Muscle of leg (tissue), 11 donors: Measurements from ENCODE around the gene JAG1. TPM values are rescaled to one million over a fixed set of nuclear protein-coding genes. Genes with fewer than 3 reads are reported as not detected.

ENCODE experiments used
- DNase-seq: peaks from one replicate; pipeline ENCODE4 v3.0.0; 2013
- H3K27ac ChIP-seq: one replicate; pipeline ENCODE4 v1.5.1; 2013; ENCODE audit warnings: mild to moderate bottlenecking, low read length, control low read depth
- H3K27me3 ChIP-seq: one replicate; pipeline ENCODE4 v1.6.1; 2013; ENCODE audit warnings: low read length; ENCODE audit not compliant: control insufficient read depth, insufficient read depth
- H3K36me3 ChIP-seq: one replicate; pipeline ENCODE4 v1.6.1; 2013; ENCODE audit warnings: low read length; ENCODE audit not compliant: control insufficient read depth, insufficient read depth
- H3K4me1 ChIP-seq: one replicate; pipeline ENCODE4 v1.6.1; 2013; ENCODE audit warnings: low read length; ENCODE audit not compliant: control insufficient read depth, insufficient read depth
- H3K4me3 ChIP-seq: one replicate; pipeline ENCODE4 v1.5.1; 2013; ENCODE audit warnings: low read length, control low read depth
- H3K9me3 ChIP-seq: replicated peaks from 2 replicates; pipeline ENCODE4 v1.6.1; 2013; ENCODE audit warnings: low read depth, low read length; ENCODE audit not compliant: control insufficient read depth
- WGBS: methylation state at CpG from one replicate; pipeline ENCODE4 v1.1.5; 2013; ENCODE audit warnings: missing lambda C conversion rate; ENCODE audit not compliant: insufficient coverage; 5-methylcytosine and 5-hydroxymethylcytosine counted together
- polyA plus RNA-seq, 8 donors: library from polyadenylated mRNA; unstranded; fragments of 120-200 nt; gene quantifications; one replicate each; pipeline versions ENCODE4 v1.2.1 to v1.2.3, GENCODE V29; 2013; ENCODE audit warnings: inconsistent platforms in 1 of 8, low replicate concordance in 1 of 8; ENCODE audit not compliant: insufficient read length in 8 of 8, insufficient read depth in 1 of 8
- total RNA-seq: library from RNA; stranded (reverse); fragments of 120-200 nt; gene quantifications from one replicate; pipeline ENCODE4 v1.2.4, GENCODE V29; 2013

Gene JAG1
- total and polyA plus RNA-seq, 9 donors: 28.9 to 52.8 (median 33.9) TPM

GRCh38 chr20:10681494-10681893, 7.7 kb upstream of the JAG1 start:
- Histone ChIP-seq H3K4me1 (no peaks in the 10 kb centered on the region), H3K4me3 (no peak overlapping the region), H3K9me3 (no peaks in the 10 kb centered on the region), H3K36me3 (no peaks in the 10 kb centered on the region), H3K27ac (no peak overlapping the region), H3K27me3 (no peaks in the 10 kb centered on the region)
- DNase-seq: no peak
- WGBS: 80% methylated on average over 1 of the region's 4 CpGs

GRCh38 chr20:10680571-10680970, 6.8 kb upstream of the JAG1 start:
- Histone ChIP-seq H3K4me3 (no peak overlapping the region), H3K27me3 (no peaks in the 10 kb centered on the region), H3K27ac (no peak overlapping the region), H3K36me3 (no peaks in the 10 kb centered on the region), H3K4me1 (no peaks in the 10 kb centered on the region), H3K9me3 (no peaks in the 10 kb centered on the region)
- no peak for DNase-seq
- 83% methylated on average over 1 of the region's 4 CpGs for WGBS

GRCh38 chr20:10679269-10679668, 5.5 kb upstream of the JAG1 start:
- Histone ChIP-seq H3K27ac (no peak overlapping the region), H3K4me3 (no peak overlapping the region), H3K27me3 (no peaks in the 10 kb centered on the region), H3K36me3 (no peaks in the 10 kb centered on the region), H3K4me1 (peaks cover 3% of the 10 kb centered on the region), H3K9me3 (no peaks in the 10 kb centered on the region)
- DNase-seq: no peak
- no CpG with 5 or more reads among the region's 4 CpGs for WGBS

GRCh38 chr20:10676518-10676917, 2.7 kb upstream of the JAG1 start:
- no peaks in the 10 kb centered on the region for H3K9me3 ChIP-seq
- no peak overlapping the region for H3K4me3 ChIP-seq
- H3K27ac ChIP-seq: no peak overlapping the region
- peaks cover 11% of the 10 kb centered on the region for H3K4me1 ChIP-seq
- H3K27me3 ChIP-seq: peaks cover 4% of the 10 kb centered on the region
- H3K36me3 ChIP-seq: no peaks in the 10 kb centered on the region
- WGBS: 17% methylated on average over 2 of the region's 3 CpGs
- no peak for DNase-seq

- 95% methylated on average over 2 of the region's 4 CpGs for WGBS
- no peak for DNase-seq
- H3K4me3 ChIP-seq: no peak overlapping the region
- H3K9me3 ChIP-seq: no peaks in the 10 kb centered on the region
- H3K27me3 ChIP-seq: peaks cover 4% of the 10 kb centered on the region
- H3K36me3 ChIP-seq: no peaks in the 10 kb centered on the region
- H3K27ac ChIP-seq: no peak overlapping the region
- H3K4me1 ChIP-seq: peaks cover 22% of the 10 kb centered on the region
Observed at GRCh38 chr20:10675450-10675848, 1.6 kb upstream of the JAG1 start.

- peak overlapping the region; percentile 94 for H3K27ac ChIP-seq
- peak; percentile 87 for DNase-seq
- no peaks in the 10 kb centered on the region for H3K9me3 ChIP-seq
- H3K27me3 ChIP-seq: peaks cover 4% of the 10 kb centered on the region
- H3K36me3 ChIP-seq: no peaks in the 10 kb centered on the region
- peaks cover 22% of the 10 kb centered on the region for H3K4me1 ChIP-seq
- H3K4me3 ChIP-seq: peak overlapping the region; percentile 87
- WGBS: under 1% methylated on average over 38 of the region's 38 CpGs
Observed at GRCh38 chr20:10674684-10675449, 1.1 kb upstream of the JAG1 start.

- Histone ChIP-seq H3K4me3 (peak overlapping the region; percentile 87), H3K27ac (peak overlapping the region; percentile 94), H3K4me1 (peaks cover 29% of the 10 kb centered on the region), H3K27me3 (peaks cover 4% of the 10 kb centered on the region), H3K36me3 (peaks cover 7% of the 10 kb centered on the region), H3K9me3 (no peaks in the 10 kb centered on the region)
- WGBS: under 1% methylated on average over 70 of the region's 73 CpGs
- DNase-seq: no peak
Observed at GRCh38 chr20:10673176-10673841, 490 bp downstream of the JAG1 start.

GRCh38 chr20:10672624-10673127, 1.1 kb downstream of the JAG1 start:
- H3K27me3 ChIP-seq: peaks cover 4% of the 10 kb centered on the region
- peak overlapping the region; percentile 87 for H3K4me3 ChIP-seq
- H3K27ac ChIP-seq: peak overlapping the region; percentile 89
- H3K36me3 ChIP-seq: peaks cover 11% of the 10 kb centered on the region
- H3K4me1 ChIP-seq: peaks cover 31% of the 10 kb centered on the region
- H3K9me3 ChIP-seq: no peaks in the 10 kb centered on the region
- WGBS: 0% methylated on average over 36 of the region's 47 CpGs
- DNase-seq: peak; percentile 66

- Histone ChIP-seq H3K4me3 (peak overlapping the region; percentile 87), H3K9me3 (no peaks in the 10 kb centered on the region), H3K4me1 (peaks cover 37% of the 10 kb centered on the region), H3K27me3 (peaks cover 4% of the 10 kb centered on the region), H3K36me3 (peaks cover 17% of the 10 kb centered on the region), H3K27ac (peak overlapping the region; percentile 89)
- WGBS: 0% methylated on average over 37 of the region's 42 CpGs
- peak; percentile 87 for DNase-seq
Observed at GRCh38 chr20:10671919-10672623, 1.7 kb downstream of the JAG1 start.
